Spleen (tissue), 11 donors: Measurements from ENCODE around the gene MTHFR. TPM values are rescaled to one million over a fixed set of nuclear protein-coding genes. Genes with fewer than 3 reads are reported as not detected.

Source experiments
- DNase-seq: peaks from one replicate; pipeline ENCODE4 v3.0.0-alpha.2; 2020
- H3K27ac ChIP-seq, 8 donors: fragments of 200-600 bp; sonication (generic) in 7 of 8; 1 replicate in 4 of 8; 2 replicates in 4 of 8; pipeline versions ENCODE4 v1.5.0 to v1.8.0; 2016 to 2021; ENCODE audit warnings: inconsistent platforms in 4 of 8, mild to moderate bottlenecking in 4 of 8, moderate library complexity in 1 of 8
- H3K27me3 ChIP-seq, 7 donors: fragments of 200-600 bp; sonication (generic) in 6 of 7; replicated peaks in 1 of 7; 1 replicate in 4 of 7; 2 replicates in 3 of 7; pipeline versions ENCODE4 v1.5.0 to v1.8.0; 2016 to 2021; ENCODE audit warnings: inconsistent platforms in 3 of 7, mild to moderate bottlenecking in 1 of 7
- H3K36me3 ChIP-seq, 6 donors: fragments of 200-600 bp; sonication (generic) in 5 of 6; 1 replicate in 4 of 6; 2 replicates in 2 of 6; pipeline versions ENCODE4 v1.5.0 to v1.8.0; 2016 to 2021; ENCODE audit warnings: inconsistent platforms in 2 of 6
- H3K4me1 ChIP-seq, 6 donors: fragments of 200-600 bp; sonication (generic) in 5 of 6; 1 replicate in 3 of 6; 2 replicates in 3 of 6; pipeline versions ENCODE4 v1.5.0 to v1.8.0; 2016 to 2021; ENCODE audit warnings: inconsistent platforms in 3 of 6
- H3K4me3 ChIP-seq, 8 donors: fragments of 200-600 bp; sonication (generic) in 7 of 8; 1 replicate in 4 of 8; 2 replicates in 4 of 8; pipeline versions ENCODE4 v1.5.0 to v1.8.0; 2016 to 2021; ENCODE audit warnings: inconsistent platforms in 4 of 8, mild to moderate bottlenecking in 4 of 8, moderate library complexity in 2 of 8
- H3K9me3 ChIP-seq, 8 donors: fragments of 200-600 bp; sonication (generic) in 7 of 8; 1 replicate in 4 of 8; 2 replicates in 4 of 8; pipeline versions ENCODE4 v1.5.0 to v1.8.0; 2016 to 2021; ENCODE audit warnings: inconsistent platforms in 4 of 8
- CTCF ChIP-seq, 11 experiments: fragments of 200-600 bp in 7 of 11; fragments of 450-650 bp in 4 of 11; sonication (generic) in 4 of 11; IDR thresholded peaks in 8 of 11; conservative IDR thresholded peaks in 3 of 11; 1 replicate in 7 of 11; 2 replicates in 4 of 11; pipeline versions ENCODE4 v1.4.0 to v1.8.0; 2016 to 2021; ENCODE audit warnings: antibody characterized with exemption in 11 of 11, inconsistent platforms in 4 of 11, mild to moderate bottlenecking in 1 of 11
- POLR2A ChIP-seq, 3 donors: fragments of 450-650 bp; IDR thresholded peaks; one replicate each; pipeline ENCODE4 v1.5.1; 2017; ENCODE audit warnings: antibody characterized with exemption in 3 of 3, mild to moderate bottlenecking in 1 of 3
- POLR2AphosphoS5 ChIP-seq, 3 donors: sonication (generic); formaldehyde crosslinking; IDR thresholded peaks; one replicate each; pipeline ENCODE4 v1.5.1; 2017; ENCODE audit warnings: antibody characterized with exemption in 3 of 3
- WGBS, 5 donors: extraction: QIAGEN DNeasy Blood & Tissue Kit in 3 of 5; methylation state at CpG; one replicate each; pipeline versions ENCODE4 v1.1.5 to v1.1.7; 2013 to 2018; 5-methylcytosine and 5-hydroxymethylcytosine counted together
- intact Hi-C: fragments of 100-400 bp; cut with DNase I; formaldehyde crosslinking; loops from one replicate; pipeline ENCODE4 v1.15.0; 2023; ENCODE audit warnings: low total_unique reads
- polyA plus RNA-seq, 3 donors: library from polyadenylated mRNA; stranded (reverse); fragments of 200-250 nt; gene quantifications; one replicate each; pipeline ENCODE4 v1.2.1, GENCODE V29; 2013
- total RNA-seq, 7 donors: library from RNA; depleted of rRNA in 3 of 7; stranded (reverse); fragments of >200 nt in 3 of 7; fragmentation: NEBNext Ultra II Directional in 4 of 7; extraction: Animal tissue kit (Norgen Biotek cat#: 25700) in 4 of 7; gene quantifications; one replicate each; pipeline versions ENCODE4 v1.1.0 to v1.2.1, GENCODE V29; 2016 to 2021
- donor health status: healthy with polysubstance abuse.
- donor health status: DM: no; HTN: no; CAD: no; lungs with moderate emphysema.
- donor health status: DM: no; HTN: no; CAD: no.
- donor health status: Bipolar disorder and iron deficiency.
- donor health status: healthy.
- donor health status: DM: no; HTN: no; CAD: no.
- donor health status: DM: yes; HTN: yes; CAD: no.

The MTHFR gene
- total and polyA plus RNA-seq, 10 donors: 6.7 to 79.8 (median 67.7) TPM

GRCh38 chr1:11828511-11828910 lies 22.7 kb upstream of the MTHFR start:
- H3K27ac ChIP-seq: no peak overlapping the region
- intact Hi-C loops: no loop called here
- no peaks in the 10 kb centered on the region for H3K9me3 ChIP-seq
- TF ChIP-seq POLR2A (IDR thresholded peaks at IDR 0.05) (no peak), POLR2AphosphoS5 (IDR thresholded peaks at IDR 0.05) (peak in 1 of 3 donors; percentile 53), CTCF (IDR thresholded peaks at IDR 0.05 in 8 of 11, conservative IDR thresholded peaks at IDR 0.05 in 3 of 11) (no peak)
- DNase-seq: no peak
- no peak overlapping the region for H3K4me3 ChIP-seq
- WGBS, 5 donors: 91 to 97% (median 94%) methylated on average over 19 of the region's 19 CpGs
- no peaks in the 10 kb centered on the region for H3K27me3 ChIP-seq
- no peaks in the 10 kb centered on the region for H3K4me1 ChIP-seq
- H3K36me3 ChIP-seq: peaks cover 5 to 100% (median 90%) of the 10 kb centered on the region in 6 donors

- Histone ChIP-seq H3K36me3 (peaks cover 4 to 100% (median 89%) of the 10 kb centered on the region in 6 donors), H3K4me1 (no peaks in the 10 kb centered on the region), H3K27ac (no peak overlapping the region), H3K27me3 (no peaks in the 10 kb centered on the region), H3K9me3 (no peaks in the 10 kb centered on the region), H3K4me3 (no peak overlapping the region)
- 91 to 97% (median 95%) methylated on average over 9 of the region's 9 CpGs for WGBS, 5 donors
- DNase-seq: no peak
- intact Hi-C loops: no loop called here
- TF ChIP-seq CTCF (IDR thresholded peaks at IDR 0.05 in 8 of 11, conservative IDR thresholded peaks at IDR 0.05 in 3 of 11): no peak
- no peak for TF ChIP-seq POLR2AphosphoS5 (IDR thresholded peaks at IDR 0.05)
- TF ChIP-seq POLR2A (IDR thresholded peaks at IDR 0.05): no peak
Measured at GRCh38 chr1:11826946-11827345, 21.2 kb upstream of the MTHFR start.

- H3K27ac ChIP-seq: no peak overlapping the region
- no peaks in the 10 kb centered on the region for H3K27me3 ChIP-seq
- TF ChIP-seq CTCF (IDR thresholded peaks at IDR 0.05 in 8 of 11, conservative IDR thresholded peaks at IDR 0.05 in 3 of 11): no peak
- TF ChIP-seq POLR2A (IDR thresholded peaks at IDR 0.05): no peak
- TF ChIP-seq POLR2AphosphoS5 (IDR thresholded peaks at IDR 0.05): no peak
- no peak for DNase-seq
- H3K36me3 ChIP-seq: peaks cover 4 to 100% (median 91%) of the 10 kb centered on the region in 6 donors
- 93 to 99% (median 93%) methylated on average over 7 of the region's 7 CpGs for WGBS, 5 donors
- H3K4me3 ChIP-seq: no peak overlapping the region
- no peaks in the 10 kb centered on the region for H3K9me3 ChIP-seq
- intact Hi-C loops: no loop called here
- no peaks in the 10 kb centered on the region for H3K4me1 ChIP-seq
Measured at GRCh38 chr1:11825131-11825530, 19.4 kb upstream of the MTHFR start.

- no peak overlapping the region for H3K4me3 ChIP-seq
- H3K27ac ChIP-seq: no peak overlapping the region
- 88 to 97% (median 94%) methylated on average over 17 of the region's 17 CpGs for WGBS, 5 donors
- H3K4me1 ChIP-seq: no peaks in the 10 kb centered on the region
- no peak for TF ChIP-seq POLR2A (IDR thresholded peaks at IDR 0.05)
- no peak for TF ChIP-seq POLR2AphosphoS5 (IDR thresholded peaks at IDR 0.05)
- TF ChIP-seq CTCF (IDR thresholded peaks at IDR 0.05 in 8 of 11, conservative IDR thresholded peaks at IDR 0.05 in 3 of 11): no peak
- H3K9me3 ChIP-seq: no peaks in the 10 kb centered on the region
- H3K27me3 ChIP-seq: no peaks in the 10 kb centered on the region
- intact Hi-C loops: no loop called here
- H3K36me3 ChIP-seq: peaks cover 4 to 100% (median 91%) of the 10 kb centered on the region in 6 donors
- no peak for DNase-seq
Measured at GRCh38 chr1:11823366-11824137, 17.8 kb upstream of the MTHFR start.
